A549 treated with AZD9567 at 1 μM for 4 hours (cell line): ENCODE data around the gene MYO18A. TPM values are rescaled to one million over a fixed set of nuclear protein-coding genes. Genes with fewer than 3 reads are reported as not detected.

Experiments used
- total RNA-seq: library from RNA; stranded (reverse); fragments of 200-300 nt; extraction: Qiagen RNA extraction; gene quantifications from 5 replicates; pipeline ENCODE4 v1.2.3, GENCODE V29; 2022; ENCODE audit not compliant: insufficient read depth

Gene MYO18A, protein sequence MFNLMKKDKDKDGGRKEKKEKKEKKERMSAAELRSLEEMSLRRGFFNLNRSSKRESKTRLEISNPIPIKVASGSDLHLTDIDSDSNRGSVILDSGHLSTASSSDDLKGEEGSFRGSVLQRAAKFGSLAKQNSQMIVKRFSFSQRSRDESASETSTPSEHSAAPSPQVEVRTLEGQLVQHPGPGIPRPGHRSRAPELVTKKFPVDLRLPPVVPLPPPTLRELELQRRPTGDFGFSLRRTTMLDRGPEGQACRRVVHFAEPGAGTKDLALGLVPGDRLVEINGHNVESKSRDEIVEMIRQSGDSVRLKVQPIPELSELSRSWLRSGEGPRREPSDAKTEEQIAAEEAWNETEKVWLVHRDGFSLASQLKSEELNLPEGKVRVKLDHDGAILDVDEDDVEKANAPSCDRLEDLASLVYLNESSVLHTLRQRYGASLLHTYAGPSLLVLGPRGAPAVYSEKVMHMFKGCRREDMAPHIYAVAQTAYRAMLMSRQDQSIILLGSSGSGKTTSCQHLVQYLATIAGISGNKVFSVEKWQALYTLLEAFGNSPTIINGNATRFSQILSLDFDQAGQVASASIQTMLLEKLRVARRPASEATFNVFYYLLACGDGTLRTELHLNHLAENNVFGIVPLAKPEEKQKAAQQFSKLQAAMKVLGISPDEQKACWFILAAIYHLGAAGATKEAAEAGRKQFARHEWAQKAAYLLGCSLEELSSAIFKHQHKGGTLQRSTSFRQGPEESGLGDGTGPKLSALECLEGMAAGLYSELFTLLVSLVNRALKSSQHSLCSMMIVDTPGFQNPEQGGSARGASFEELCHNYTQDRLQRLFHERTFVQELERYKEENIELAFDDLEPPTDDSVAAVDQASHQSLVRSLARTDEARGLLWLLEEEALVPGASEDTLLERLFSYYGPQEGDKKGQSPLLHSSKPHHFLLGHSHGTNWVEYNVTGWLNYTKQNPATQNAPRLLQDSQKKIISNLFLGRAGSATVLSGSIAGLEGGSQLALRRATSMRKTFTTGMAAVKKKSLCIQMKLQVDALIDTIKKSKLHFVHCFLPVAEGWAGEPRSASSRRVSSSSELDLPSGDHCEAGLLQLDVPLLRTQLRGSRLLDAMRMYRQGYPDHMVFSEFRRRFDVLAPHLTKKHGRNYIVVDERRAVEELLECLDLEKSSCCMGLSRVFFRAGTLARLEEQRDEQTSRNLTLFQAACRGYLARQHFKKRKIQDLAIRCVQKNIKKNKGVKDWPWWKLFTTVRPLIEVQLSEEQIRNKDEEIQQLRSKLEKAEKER (N-terminal part only)
- total RNA-seq, result 21.9 to 29.7 TPM (median 24.5 TPM) in 5 replicates

DNA sequence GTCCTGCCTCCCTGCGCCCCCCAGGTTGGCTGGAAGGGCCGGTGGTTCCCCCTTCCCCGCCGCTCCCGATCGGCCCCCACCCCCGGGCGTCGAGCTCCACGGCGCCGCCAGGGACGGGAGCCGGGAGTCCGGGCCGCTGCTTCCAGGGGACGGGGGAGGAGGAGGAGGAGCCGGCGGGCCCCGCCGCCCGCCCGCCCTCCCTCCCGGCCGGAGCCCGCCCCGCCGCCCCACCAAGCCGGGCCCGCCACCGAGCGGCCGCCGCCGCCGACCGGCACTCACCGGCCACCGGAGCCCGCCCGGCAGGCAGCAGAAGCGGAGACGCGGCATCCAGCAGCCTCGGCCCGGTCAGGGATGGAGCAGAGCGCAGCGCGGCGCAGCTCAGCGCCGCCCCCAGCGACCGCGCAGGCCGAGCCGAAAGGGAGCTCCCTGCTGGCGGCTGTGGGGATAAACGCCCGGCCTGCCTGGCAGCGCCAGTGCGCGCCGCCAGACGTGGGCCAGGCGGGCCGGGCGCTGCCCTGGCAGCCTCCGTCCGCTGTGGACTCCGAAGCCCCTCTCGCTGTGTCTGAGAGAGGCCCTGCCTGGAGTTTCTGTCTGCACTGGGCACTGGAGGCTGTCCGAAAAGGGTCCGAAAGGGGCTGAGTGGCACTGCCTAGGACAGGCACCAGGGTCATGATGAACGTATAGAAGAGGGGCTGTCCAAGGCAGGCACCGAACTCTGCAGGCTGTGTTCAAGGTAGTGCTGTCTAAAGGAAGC is at the start of gene MYO18A:
Gene MYO18A (minus strand): TSS at position 365 of the 754 bp plus-strand sequence. CDS start 13,458 bp downstream, outside the sequence.

DNA sequence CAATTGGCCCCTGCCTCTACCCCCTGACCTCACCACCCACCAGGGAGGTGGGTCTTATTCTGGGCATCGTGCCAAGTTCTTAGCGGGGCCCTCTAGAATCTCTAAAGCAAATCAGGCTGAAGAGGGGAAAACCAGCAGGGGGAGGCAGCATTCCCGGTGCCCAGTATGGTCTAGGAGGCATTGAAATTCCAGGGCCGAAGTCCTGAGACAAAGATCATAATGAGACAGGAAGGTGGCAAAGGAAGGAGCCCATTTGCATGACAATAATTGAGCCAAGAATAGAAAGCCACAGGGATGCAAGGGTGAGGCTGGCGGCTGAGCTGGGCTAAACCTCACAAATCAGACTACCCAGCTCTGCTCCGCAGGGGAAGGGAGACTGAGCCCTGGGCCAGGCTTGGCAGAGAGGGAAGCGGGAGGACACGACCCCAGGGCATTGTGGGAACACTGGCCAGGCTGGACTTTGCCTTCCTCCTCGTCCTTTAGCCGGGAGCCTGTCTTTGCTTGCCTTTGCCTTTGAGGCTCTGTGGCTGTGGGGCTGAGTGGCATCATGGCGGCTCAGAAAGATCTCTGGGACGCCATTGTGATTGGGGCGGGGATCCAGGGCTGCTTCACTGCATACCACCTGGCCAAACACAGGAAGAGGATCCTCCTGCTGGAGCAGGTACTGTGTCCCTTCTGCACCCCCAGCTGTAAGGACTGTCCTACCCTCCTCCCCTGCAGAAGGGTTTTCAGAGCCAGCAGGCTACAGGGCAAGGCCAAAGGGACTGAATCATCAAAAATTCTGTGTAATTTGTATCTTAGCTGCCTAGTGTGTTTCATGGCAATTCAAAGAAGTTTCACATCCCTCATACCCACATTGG is 137.3 kb downstream of the MYO18A start, which contains the start of gene PIPOX:
Gene PIPOX (plus strand): TSS at position 463 of the 860 bp plus-strand sequence. CDS start 85 bp downstream, at position 548.

Other genes with a start within 250 kb of the MYO18A start
- gene PHF12, start 228.9 kb downstream of the MYO18A start, total RNA-seq, result 30.5 to 32.4 TPM (median 31.5 TPM) in 5 replicates
- 0.05 TPM in 1 of 5 replicates, not detected in the others for gene SEZ6, start 174.4 kb downstream of the MYO18A start, total RNA-seq
- 0.15 to 0.26 TPM (median 0.22 TPM) in 3 of 5 replicates, not detected in the others for gene PIPOX, start 137.3 kb downstream of the MYO18A start, total RNA-seq
- not detected in 5 replicates for gene CRYBA1, start 66.5 kb upstream of the MYO18A start, total RNA-seq
- 40.3 to 67.4 TPM (median 58.0 TPM) in 5 replicates for gene NUFIP2, start 113.8 kb upstream of the MYO18A start, total RNA-seq
- 15.1 to 27.7 TPM (median 24.6 TPM) in 5 replicates for gene TAOK1, start 210.0 kb upstream of the MYO18A start, total RNA-seq